ENCODE data around the gene DYRK1B.
"Not testable (repeated sequence)": the region's sequence is repeated elsewhere in the genome, so short reads cannot be mapped to it uniquely, and the experiment has no call there.

DYRK1B gene

DNA sequence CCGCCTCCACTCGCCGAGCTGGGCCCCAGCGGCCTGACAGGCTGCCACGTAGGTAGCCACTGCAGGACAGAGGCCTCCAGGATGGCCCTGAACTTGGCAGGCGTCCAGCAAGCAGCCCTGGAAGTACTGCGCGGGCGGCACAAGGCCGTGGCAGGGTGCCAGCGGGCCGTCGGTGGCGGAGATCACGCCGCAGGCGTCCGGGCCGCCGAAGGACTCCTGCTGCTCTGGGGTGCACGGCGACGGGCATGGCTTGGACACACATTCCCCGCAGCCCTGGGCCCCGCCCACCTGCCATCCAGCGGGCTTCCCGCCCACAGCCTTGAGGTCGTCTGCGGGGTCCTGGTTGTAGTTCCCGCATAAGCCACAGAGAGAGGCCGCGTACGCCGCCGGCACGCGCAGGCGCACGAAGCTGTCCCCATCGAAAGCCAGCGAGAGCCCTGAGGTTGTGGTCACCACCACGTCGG lies 41.5 kb upstream of the DYRK1B start:
- H3K36me3 ChIP-seq (ENCODE audit: control insufficient read depth in 2 of 2, insufficient read depth in 2 of 2, low read length in 2 of 2): peaks cover 23 to 40% of the 10 kb centered on the region in 2 donors
- H3K27ac ChIP-seq (ENCODE audit: low read depth in 2 of 2, low read length in 2 of 2); H3K4me3 ChIP-seq (ENCODE audit: low read length in 2 of 2); H3K9ac ChIP-seq (ENCODE audit: low read depth in 1 of 2, low read length in 2 of 2); H3K27me3 ChIP-seq (ENCODE audit: control insufficient read depth in 2 of 2, insufficient read depth in 2 of 2, low read length in 2 of 2); H3K4me1 ChIP-seq (ENCODE audit: control insufficient read depth in 2 of 2, insufficient read depth in 2 of 2, low read length in 2 of 2); H3K9me3 ChIP-seq (ENCODE audit: control insufficient read depth in 2 of 2, low read length in 2 of 2): not testable (repeated sequence)

DNA sequence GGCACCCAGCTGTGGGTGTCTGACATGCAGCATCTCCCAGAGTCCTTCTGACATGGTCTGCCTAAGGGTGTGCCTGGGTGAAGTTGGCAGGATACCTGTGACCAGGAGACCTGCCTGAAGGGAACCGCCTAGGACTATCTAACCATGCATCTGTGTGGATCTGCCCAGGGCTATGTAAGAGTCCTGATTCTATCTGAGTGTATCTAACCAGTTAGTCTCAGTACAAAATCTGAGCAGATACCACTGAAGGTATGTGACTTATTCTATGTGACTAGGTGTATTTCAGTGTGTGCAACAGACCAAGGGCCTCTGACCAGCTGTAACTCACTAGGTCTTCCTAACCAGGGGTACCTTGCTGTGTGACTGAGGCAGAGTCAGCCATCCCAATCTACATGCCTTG lies 40.4 kb upstream of the DYRK1B start:
- Histone ChIP-seq H3K9me3 (ENCODE audit: control insufficient read depth in 2 of 2, low read length in 2 of 2) (no peaks in the 10 kb centered on the region), H3K27me3 (ENCODE audit: control insufficient read depth in 2 of 2, insufficient read depth in 2 of 2, low read length in 2 of 2) (no peaks in the 10 kb centered on the region), H3K4me1 (ENCODE audit: control insufficient read depth in 2 of 2, insufficient read depth in 2 of 2, low read length in 2 of 2) (no peaks in the 10 kb centered on the region), H3K36me3 (ENCODE audit: control insufficient read depth in 2 of 2, insufficient read depth in 2 of 2, low read length in 2 of 2) (peaks cover 28 to 37% of the 10 kb centered on the region in 2 donors), H3K4me3 (ENCODE audit: low read length in 2 of 2) (no peak overlapping the region), H3K27ac (ENCODE audit: low read depth in 2 of 2, low read length in 2 of 2) (no peak overlapping the region), H3K9ac (ENCODE audit: low read depth in 1 of 2, low read length in 2 of 2) (no peak overlapping the region)

DNA sequence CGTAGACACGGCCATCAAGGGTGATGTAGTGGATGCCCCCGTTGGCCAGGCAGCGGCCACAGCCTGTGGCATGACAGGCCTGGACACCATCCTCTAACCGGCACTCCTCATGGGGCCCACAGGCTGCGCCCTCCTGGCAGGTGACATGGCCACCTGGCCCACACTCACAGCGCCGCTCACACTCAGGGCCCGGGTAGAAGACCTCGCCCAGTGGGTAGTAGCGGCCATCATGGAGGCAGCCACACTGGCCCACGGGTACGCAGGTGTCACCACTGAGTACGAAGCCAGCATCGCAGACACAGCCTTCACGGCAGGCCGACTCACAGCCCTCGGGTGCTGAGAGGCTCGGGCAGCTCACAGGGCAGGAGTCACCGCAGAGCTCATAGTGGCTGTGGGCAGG lies 39.4 kb upstream of the DYRK1B start:
- no peak overlapping the region for H3K9ac ChIP-seq (ENCODE audit: low read depth in 1 of 2, low read length in 2 of 2)
- no peaks in the 10 kb centered on the region for H3K9me3 ChIP-seq (ENCODE audit: control insufficient read depth in 2 of 2, low read length in 2 of 2)
- no peaks in the 10 kb centered on the region for H3K4me1 ChIP-seq (ENCODE audit: control insufficient read depth in 2 of 2, insufficient read depth in 2 of 2, low read length in 2 of 2)
- no peaks in the 10 kb centered on the region for H3K27me3 ChIP-seq (ENCODE audit: control insufficient read depth in 2 of 2, insufficient read depth in 2 of 2, low read length in 2 of 2)
- H3K36me3 ChIP-seq (ENCODE audit: control insufficient read depth in 2 of 2, insufficient read depth in 2 of 2, low read length in 2 of 2): peaks cover 30 to 36% of the 10 kb centered on the region in 2 donors
- H3K27ac ChIP-seq (ENCODE audit: low read depth in 2 of 2, low read length in 2 of 2): no peak overlapping the region
- no peak overlapping the region for H3K4me3 ChIP-seq (ENCODE audit: low read length in 2 of 2)

DNA sequence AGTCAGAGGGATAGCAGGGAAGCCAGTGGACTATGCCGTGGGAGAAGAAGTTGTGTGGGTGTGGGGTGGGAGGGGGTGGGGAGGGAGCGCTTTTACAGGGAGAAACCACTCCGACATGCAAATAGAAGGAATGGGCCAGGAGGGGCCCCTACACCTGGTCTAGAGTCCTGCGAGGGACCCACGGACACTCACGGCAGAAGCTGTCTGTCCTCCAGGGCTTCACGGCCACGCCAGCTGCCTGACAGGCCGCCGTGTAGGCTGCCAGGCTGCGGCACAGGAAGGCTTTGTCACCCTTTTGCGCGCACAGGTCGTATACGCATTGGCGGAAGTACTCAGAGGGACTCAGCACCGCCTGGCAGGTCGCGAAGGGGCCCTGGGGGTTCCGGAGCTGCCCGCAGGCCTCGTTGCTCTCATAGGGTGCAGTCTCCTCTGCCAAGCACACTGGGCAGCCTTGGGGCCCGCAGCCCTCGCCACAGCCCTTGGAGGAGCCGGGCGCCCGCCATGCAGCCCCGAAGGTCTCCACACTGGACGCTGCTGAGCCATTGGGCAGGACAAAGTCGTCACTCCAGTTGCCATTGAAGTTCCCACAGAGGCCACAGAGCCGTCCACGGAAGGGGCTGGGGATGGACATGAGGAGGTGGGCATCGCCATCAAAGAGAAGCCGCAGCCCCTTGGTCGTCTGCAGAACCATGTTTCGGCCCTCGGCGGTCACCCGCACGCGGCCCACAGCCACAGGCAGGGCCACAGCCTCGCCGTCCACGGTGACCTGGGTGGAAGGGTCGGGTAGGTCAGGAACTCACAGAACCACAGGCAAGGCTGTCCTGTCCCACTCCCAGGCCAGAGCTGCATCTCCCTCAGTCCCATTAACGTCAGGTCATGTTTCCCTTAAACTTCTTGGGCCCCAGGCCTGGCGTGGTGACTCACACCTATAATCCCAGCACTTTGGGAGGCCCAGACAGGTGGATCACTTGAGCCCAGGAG lies 38.2 kb upstream of the DYRK1B start:
- no peaks in the 10 kb centered on the region for H3K4me1 ChIP-seq (ENCODE audit: control insufficient read depth in 2 of 2, insufficient read depth in 2 of 2, low read length in 2 of 2)
- H3K9me3 ChIP-seq (ENCODE audit: control insufficient read depth in 2 of 2, low read length in 2 of 2): no peaks in the 10 kb centered on the region
- H3K27ac ChIP-seq (ENCODE audit: low read depth in 2 of 2, low read length in 2 of 2): no peak overlapping the region
- H3K36me3 ChIP-seq (ENCODE audit: control insufficient read depth in 2 of 2, insufficient read depth in 2 of 2, low read length in 2 of 2): peaks cover 34 to 36% of the 10 kb centered on the region in 2 donors
- no peaks in the 10 kb centered on the region for H3K27me3 ChIP-seq (ENCODE audit: control insufficient read depth in 2 of 2, insufficient read depth in 2 of 2, low read length in 2 of 2)
- H3K4me3 ChIP-seq (ENCODE audit: low read length in 2 of 2): no peak overlapping the region
- no peak overlapping the region for H3K9ac ChIP-seq (ENCODE audit: low read depth in 1 of 2, low read length in 2 of 2)

DNA sequence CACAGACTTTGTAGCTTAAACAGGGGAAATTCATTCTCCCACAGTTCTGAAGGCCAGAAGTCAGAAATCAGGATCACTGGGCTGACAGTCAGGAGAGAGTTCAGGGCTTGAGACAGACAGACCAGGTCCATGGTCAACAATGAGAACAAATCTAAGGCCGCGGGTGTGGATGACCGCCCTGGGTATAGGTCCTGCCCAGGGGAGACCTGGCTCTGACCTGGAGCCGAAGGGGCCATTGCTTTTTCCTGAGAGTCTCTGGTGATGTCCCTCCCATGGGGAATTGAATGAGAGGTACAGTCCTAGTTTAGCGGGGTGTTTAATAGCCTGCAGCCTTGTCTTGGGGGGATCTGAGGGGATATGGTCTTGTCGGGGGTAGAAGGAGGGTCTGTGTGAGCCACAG lies 37.4 kb upstream of the DYRK1B start:
- Histone ChIP-seq H3K9ac (ENCODE audit: low read depth in 1 of 2, low read length in 2 of 2) (no peak overlapping the region), H3K9me3 (ENCODE audit: control insufficient read depth in 2 of 2, low read length in 2 of 2) (no peaks in the 10 kb centered on the region), H3K27me3 (ENCODE audit: control insufficient read depth in 2 of 2, insufficient read depth in 2 of 2, low read length in 2 of 2) (no peaks in the 10 kb centered on the region), H3K4me1 (ENCODE audit: control insufficient read depth in 2 of 2, insufficient read depth in 2 of 2, low read length in 2 of 2) (no peaks in the 10 kb centered on the region), H3K27ac (ENCODE audit: low read depth in 2 of 2, low read length in 2 of 2) (no peak overlapping the region), H3K36me3 (ENCODE audit: control insufficient read depth in 2 of 2, insufficient read depth in 2 of 2, low read length in 2 of 2) (peaks cover 42 to 44% of the 10 kb centered on the region in 2 donors), H3K4me3 (ENCODE audit: low read length in 2 of 2) (no peak overlapping the region)

DNA sequence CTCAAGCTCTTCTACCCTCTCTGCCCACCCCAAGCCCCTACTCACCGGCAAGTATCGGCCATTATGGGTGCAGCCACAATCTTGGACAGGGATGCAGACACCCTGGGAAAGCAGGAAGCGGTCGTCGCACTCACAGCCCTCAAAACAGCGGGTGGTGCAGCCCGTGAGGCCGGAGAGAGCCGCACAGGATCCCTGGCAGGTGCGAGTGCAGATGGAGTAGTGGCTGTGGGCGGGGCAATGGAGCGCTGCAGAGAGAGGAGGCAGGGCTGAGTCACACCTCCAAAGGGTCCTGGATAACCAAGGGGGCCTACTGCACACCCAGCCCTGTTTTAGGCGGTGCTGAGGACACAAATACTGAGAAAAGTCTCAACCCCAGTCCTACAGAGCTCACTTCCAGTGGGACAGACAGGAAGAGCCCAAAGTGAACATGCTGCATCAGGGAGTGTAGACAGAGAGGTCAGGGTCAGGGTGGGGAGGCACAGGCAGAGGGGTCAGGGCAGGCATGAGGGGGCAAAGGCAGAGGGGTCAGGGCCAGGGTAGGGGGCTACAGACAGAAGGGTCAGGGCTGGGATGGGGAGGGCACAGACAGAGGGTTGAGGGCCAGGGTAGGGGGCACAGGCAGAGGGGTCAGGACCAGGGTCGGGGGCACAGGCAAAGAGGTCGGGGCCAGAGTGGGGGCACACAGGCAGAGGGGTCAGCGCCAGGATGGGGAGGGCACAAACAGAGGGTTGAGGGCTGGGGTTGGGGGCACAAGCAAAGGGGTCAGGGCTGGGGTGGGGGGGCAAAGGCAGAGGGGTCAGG lies 36.4 kb upstream of the DYRK1B start:
- Histone ChIP-seq H3K36me3 (ENCODE audit: control insufficient read depth in 2 of 2, insufficient read depth in 2 of 2, low read length in 2 of 2) (peaks cover 42 to 44% of the 10 kb centered on the region in 2 donors), H3K4me3 (ENCODE audit: low read length in 2 of 2) (no peak overlapping the region), H3K9ac (ENCODE audit: low read depth in 1 of 2, low read length in 2 of 2) (no peak overlapping the region), H3K27me3 (ENCODE audit: control insufficient read depth in 2 of 2, insufficient read depth in 2 of 2, low read length in 2 of 2) (no peaks in the 10 kb centered on the region), H3K27ac (ENCODE audit: low read depth in 2 of 2, low read length in 2 of 2) (no peak overlapping the region), H3K4me1 (ENCODE audit: control insufficient read depth in 2 of 2, insufficient read depth in 2 of 2, low read length in 2 of 2) (no peaks in the 10 kb centered on the region), H3K9me3 (ENCODE audit: control insufficient read depth in 2 of 2, low read length in 2 of 2) (no peaks in the 10 kb centered on the region)

DNA sequence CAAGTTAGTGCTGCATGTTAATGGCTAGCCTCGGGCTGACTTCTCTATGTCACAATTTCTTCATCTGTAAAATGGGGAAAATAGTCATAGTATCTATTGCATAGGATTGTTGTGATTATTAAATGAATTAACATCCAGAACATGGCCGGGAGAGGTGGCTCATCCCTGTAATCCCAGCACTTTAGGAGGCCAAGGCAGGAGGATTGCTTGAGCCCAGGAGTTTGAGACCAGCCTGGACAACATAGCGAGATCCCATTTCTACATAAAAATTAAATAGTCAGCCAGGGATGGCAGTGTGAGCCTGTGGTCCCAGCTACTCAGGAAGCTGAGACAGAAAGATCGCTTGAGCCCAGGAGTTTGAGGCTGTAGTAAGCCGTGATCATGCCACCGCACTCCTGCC lies 34.0 kb upstream of the DYRK1B start:
- Histone ChIP-seq H3K27ac (ENCODE audit: low read depth in 2 of 2, low read length in 2 of 2) (no peak overlapping the region), H3K36me3 (ENCODE audit: control insufficient read depth in 2 of 2, insufficient read depth in 2 of 2, low read length in 2 of 2) (peaks cover 39 to 42% of the 10 kb centered on the region in 2 donors)

DNA sequence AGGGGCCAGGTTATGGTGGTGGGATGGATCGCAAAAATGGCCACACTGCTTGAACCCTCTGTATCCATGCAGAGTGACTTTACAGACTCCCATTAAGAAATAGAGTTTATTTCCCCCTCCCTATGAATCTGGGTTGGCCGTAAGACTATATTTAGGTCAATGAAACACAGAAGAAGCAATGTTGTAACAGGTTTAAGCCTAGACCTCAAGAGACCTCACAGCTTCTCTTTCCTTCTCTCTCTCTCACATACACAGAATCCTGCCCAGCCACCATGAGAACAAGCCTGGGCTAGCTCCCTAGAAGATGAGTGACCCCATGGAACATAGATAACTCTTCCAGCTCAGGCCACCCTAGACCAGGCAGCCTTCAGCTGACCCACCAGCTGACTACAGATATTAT lies 33.2 kb upstream of the DYRK1B start:
- Histone ChIP-seq H3K27me3 (ENCODE audit: control insufficient read depth in 2 of 2, insufficient read depth in 2 of 2, low read length in 2 of 2) (no peaks in the 10 kb centered on the region), H3K9ac (ENCODE audit: low read depth in 1 of 2, low read length in 2 of 2) (no peak overlapping the region), H3K36me3 (ENCODE audit: control insufficient read depth in 2 of 2, insufficient read depth in 2 of 2, low read length in 2 of 2) (peaks cover 36 to 39% of the 10 kb centered on the region in 2 donors), H3K9me3 (ENCODE audit: control insufficient read depth in 2 of 2, low read length in 2 of 2) (no peaks in the 10 kb centered on the region), H3K4me3 (ENCODE audit: low read length in 2 of 2) (no peak overlapping the region), H3K4me1 (ENCODE audit: control insufficient read depth in 2 of 2, insufficient read depth in 2 of 2, low read length in 2 of 2) (no peaks in the 10 kb centered on the region), H3K27ac (ENCODE audit: low read depth in 2 of 2, low read length in 2 of 2) (no peak overlapping the region)

More for the DNA sequence above, 34.0 kb upstream of the DYRK1B start:
- no peaks in the 10 kb centered on the region for H3K27me3 ChIP-seq (ENCODE audit: control insufficient read depth in 2 of 2, insufficient read depth in 2 of 2, low read length in 2 of 2)
- H3K4me3 ChIP-seq (ENCODE audit: low read length in 2 of 2): no peak overlapping the region
- H3K4me1 ChIP-seq (ENCODE audit: control insufficient read depth in 2 of 2, insufficient read depth in 2 of 2, low read length in 2 of 2): no peaks in the 10 kb centered on the region
- H3K9me3 ChIP-seq (ENCODE audit: control insufficient read depth in 2 of 2, low read length in 2 of 2): no peaks in the 10 kb centered on the region
- no peak overlapping the region for H3K9ac ChIP-seq (ENCODE audit: low read depth in 1 of 2, low read length in 2 of 2)

DNA sequence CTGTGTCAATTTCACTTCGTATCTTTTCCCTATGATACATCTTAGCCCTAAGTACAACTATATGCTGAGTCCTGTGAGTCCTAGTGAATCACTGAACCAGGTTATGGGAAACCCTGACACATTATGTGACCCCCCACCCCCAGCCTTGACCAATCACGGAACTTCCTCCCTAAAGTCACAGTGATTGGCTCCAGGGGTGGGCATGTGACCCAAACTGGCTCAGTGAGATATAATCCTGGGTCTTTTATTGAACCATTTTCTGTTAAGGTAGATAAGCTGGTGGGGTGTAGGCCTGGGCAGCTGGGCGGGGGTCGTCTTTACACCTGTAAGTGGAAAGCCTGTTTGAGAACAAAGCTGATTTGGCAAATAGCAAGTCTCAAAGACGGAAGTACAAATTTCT lies 32.0 kb upstream of the DYRK1B start:
- Histone ChIP-seq H3K36me3 (ENCODE audit: control insufficient read depth in 2 of 2, insufficient read depth in 2 of 2, low read length in 2 of 2) (peaks cover 25 to 36% of the 10 kb centered on the region in 2 donors), H3K4me3 (ENCODE audit: low read length in 2 of 2) (no peak overlapping the region), H3K4me1 (ENCODE audit: control insufficient read depth in 2 of 2, insufficient read depth in 2 of 2, low read length in 2 of 2) (no peaks in the 10 kb centered on the region), H3K9me3 (ENCODE audit: control insufficient read depth in 2 of 2, low read length in 2 of 2) (no peaks in the 10 kb centered on the region), H3K9ac (ENCODE audit: low read depth in 1 of 2, low read length in 2 of 2) (no peak overlapping the region), H3K27me3 (ENCODE audit: control insufficient read depth in 2 of 2, insufficient read depth in 2 of 2, low read length in 2 of 2) (no peaks in the 10 kb centered on the region), H3K27ac (ENCODE audit: low read depth in 2 of 2, low read length in 2 of 2) (no peak overlapping the region)

DNA sequence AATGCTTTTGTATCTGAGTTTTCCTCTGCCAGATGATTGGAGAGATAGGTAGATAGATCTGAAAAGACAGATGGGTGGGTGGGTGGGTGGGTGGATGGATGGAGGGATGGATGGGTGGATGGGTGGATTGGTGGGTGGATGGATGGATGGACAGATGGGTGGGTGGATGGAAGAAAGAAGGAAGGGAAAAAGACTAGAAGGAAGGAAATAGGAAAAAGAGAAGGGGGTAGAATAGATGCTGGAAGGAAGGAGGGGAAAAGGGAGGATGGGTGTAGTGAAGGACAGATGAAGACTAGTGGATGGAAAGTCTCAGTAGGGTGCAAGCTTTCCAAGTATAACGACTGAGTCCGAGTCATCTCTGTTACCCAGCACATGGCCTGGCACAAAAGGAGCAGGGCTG lies 31.2 kb upstream of the DYRK1B start:
- no peak overlapping the region for H3K9ac ChIP-seq (ENCODE audit: low read depth in 1 of 2, low read length in 2 of 2)
- H3K4me3 ChIP-seq (ENCODE audit: low read length in 2 of 2): no peak overlapping the region
- H3K27ac ChIP-seq (ENCODE audit: low read depth in 2 of 2, low read length in 2 of 2): no peak overlapping the region
- H3K4me1 ChIP-seq (ENCODE audit: control insufficient read depth in 2 of 2, insufficient read depth in 2 of 2, low read length in 2 of 2): no peaks in the 10 kb centered on the region
- H3K27me3 ChIP-seq (ENCODE audit: control insufficient read depth in 2 of 2, insufficient read depth in 2 of 2, low read length in 2 of 2): no peaks in the 10 kb centered on the region
- no peaks in the 10 kb centered on the region for H3K9me3 ChIP-seq (ENCODE audit: control insufficient read depth in 2 of 2, low read length in 2 of 2)
- peaks cover 25 to 33% of the 10 kb centered on the region in 2 donors for H3K36me3 ChIP-seq (ENCODE audit: control insufficient read depth in 2 of 2, insufficient read depth in 2 of 2, low read length in 2 of 2)

All from mucosa of rectum (tissue), 2 donors.